ENCODE results near the gene PIK3R2.

Gene PIK3R2

GRCh38 chr19:18194554-18195238 is 41.7 kb downstream of the PIK3R2 start:
- TF ChIP-seq FOXK2 (IDR thresholded peaks at IDR 0.05) (no peak), CTBP1 (IDR thresholded peaks at IDR 0.05; ENCODE audit: borderline replicate concordance) (no peak), PKNOX1 (IDR thresholded peaks at IDR 0.05) (no peak), LEF1 (IDR thresholded peaks at IDR 0.05; ENCODE audit: borderline replicate concordance) (no peak), L3MBTL2 (conservative IDR thresholded peaks at IDR 0.05) (no peak), FOXM1 (IDR thresholded peaks at IDR 0.05; ENCODE audit: borderline replicate concordance) (no peak), SUZ12 (IDR thresholded peaks at IDR 0.05) (no peak), BHLHE40 (IDR thresholded peaks at IDR 0.05; ENCODE audit: borderline replicate concordance) (no peak), HDGF (IDR thresholded peaks at IDR 0.05; ENCODE audit: borderline replicate concordance) (no peak), FOXA1 (IDR thresholded peaks at IDR 0.05) (no peak), TARDBP (IDR thresholded peaks at IDR 0.05) (no peak), NFRKB (IDR thresholded peaks at IDR 0.05) (no peak), ZNF384 (IDR thresholded peaks at IDR 0.05) (no peak)
- peak; percentile 74 for DNase-seq (ENCODE audit: extremely low spot score)
- CTCF ChIA-PET = interaction anchor here (0.6 to 0.9 kb wide), 2 partner anchors 9 to 15 kb away, joined by 3 read pairs; partner anchors contain the start of gene RAB3A
- POLR2A ChIA-PET = interaction anchor here (0.9 to 1.8 kb wide), 4 partner anchors 10 to 131 kb away, joined by 3 to 11 read pairs (median 4); partner anchors contain the start of genes JUND and RAB3A

- CTCF ChIA-PET = no interaction called here
- DNase-seq (ENCODE audit: extremely low spot score) = no peak
- TF ChIP-seq FOXM1 (IDR thresholded peaks at IDR 0.05; ENCODE audit: borderline replicate concordance) (no peak), HDGF (IDR thresholded peaks at IDR 0.05; ENCODE audit: borderline replicate concordance) (no peak), BHLHE40 (IDR thresholded peaks at IDR 0.05; ENCODE audit: borderline replicate concordance) (no peak), LEF1 (IDR thresholded peaks at IDR 0.05; ENCODE audit: borderline replicate concordance) (no peak), TARDBP (IDR thresholded peaks at IDR 0.05) (no peak), CTBP1 (IDR thresholded peaks at IDR 0.05; ENCODE audit: borderline replicate concordance) (no peak), SUZ12 (IDR thresholded peaks at IDR 0.05) (no peak), NFRKB (IDR thresholded peaks at IDR 0.05) (no peak), PKNOX1 (IDR thresholded peaks at IDR 0.05) (no peak), L3MBTL2 (conservative IDR thresholded peaks at IDR 0.05) (no peak), ZNF384 (IDR thresholded peaks at IDR 0.05) (no peak), ARNT (IDR thresholded peaks at IDR 0.05) (no peak)
- POLR2A ChIA-PET = interaction anchor here (1.0 kb wide), 1 partner anchor 8 kb away, joined by 3 read pairs; the partner anchor contains the start of gene RAB3A
Observed at GRCh38 chr19:18196511-18196845, 43.5 kb downstream of the PIK3R2 start.

GRCh38 chr19:18197306-18197705 is 44.3 kb downstream of the PIK3R2 start:
- ChIA-PET POLR2A (no interaction called here), CTCF (no interaction called here)
- no peak for DNase-seq (ENCODE audit: extremely low spot score)
- TF ChIP-seq BHLHE40 (IDR thresholded peaks at IDR 0.05; ENCODE audit: borderline replicate concordance) = no peak
- TF ChIP-seq ELF4 (IDR thresholded peaks at IDR 0.05) = no peak
- TF ChIP-seq HDGF (IDR thresholded peaks at IDR 0.05; ENCODE audit: borderline replicate concordance) = no peak
- TF ChIP-seq FOXK2 (IDR thresholded peaks at IDR 0.05) = no peak
- TF ChIP-seq SUZ12 (IDR thresholded peaks at IDR 0.05) = no peak
- TF ChIP-seq FOXM1 (IDR thresholded peaks at IDR 0.05; ENCODE audit: borderline replicate concordance) = no peak
- TF ChIP-seq ARNT (IDR thresholded peaks at IDR 0.05) = no peak
- no peak for TF ChIP-seq PKNOX1 (IDR thresholded peaks at IDR 0.05)
- TF ChIP-seq ZNF384 (IDR thresholded peaks at IDR 0.05) = no peak
- TF ChIP-seq SP1 (IDR thresholded peaks at IDR 0.05) = no peak
- TF ChIP-seq L3MBTL2 (conservative IDR thresholded peaks at IDR 0.05) = no peak
- TF ChIP-seq FOXA1 (IDR thresholded peaks at IDR 0.05) = no peak
- no peak for TF ChIP-seq NFRKB (IDR thresholded peaks at IDR 0.05)
- TF ChIP-seq LEF1 (IDR thresholded peaks at IDR 0.05; ENCODE audit: borderline replicate concordance) = no peak
- no peak for TF ChIP-seq TARDBP (IDR thresholded peaks at IDR 0.05)
- no peak for TF ChIP-seq CTBP1 (IDR thresholded peaks at IDR 0.05; ENCODE audit: borderline replicate concordance)

- ChIA-PET CTCF (interaction anchor here (1.0 kb wide), 1 partner anchor 30 kb away, joined by 3 read pairs; no protein-coding TSS in a partner anchor), POLR2A (no interaction called here)
- TF ChIP-seq FOXK2 (IDR thresholded peaks at IDR 0.05) (no peak), NFRKB (IDR thresholded peaks at IDR 0.05) (no peak), SP1 (IDR thresholded peaks at IDR 0.05) (no peak), TARDBP (IDR thresholded peaks at IDR 0.05) (no peak), FOXM1 (IDR thresholded peaks at IDR 0.05; ENCODE audit: borderline replicate concordance) (no peak), HDGF (IDR thresholded peaks at IDR 0.05; ENCODE audit: borderline replicate concordance) (no peak), FOXA1 (IDR thresholded peaks at IDR 0.05) (no peak), ARNT (IDR thresholded peaks at IDR 0.05) (no peak), PKNOX1 (IDR thresholded peaks at IDR 0.05) (no peak), SUZ12 (IDR thresholded peaks at IDR 0.05) (no peak), BHLHE40 (IDR thresholded peaks at IDR 0.05; ENCODE audit: borderline replicate concordance) (no peak), LEF1 (IDR thresholded peaks at IDR 0.05; ENCODE audit: borderline replicate concordance) (no peak), L3MBTL2 (conservative IDR thresholded peaks at IDR 0.05) (no peak)
- no peak for DNase-seq (ENCODE audit: extremely low spot score)
Observed at GRCh38 chr19:18197941-18198340, 45.0 kb downstream of the PIK3R2 start.

GRCh38 chr19:18198374-18198773 is 45.4 kb downstream of the PIK3R2 start:
- CTCF ChIA-PET = interaction anchor here (1.0 kb wide), 1 partner anchor 30 kb away, joined by 3 read pairs; no protein-coding TSS in a partner anchor

More at GRCh38 chr19:18198374-18198773, 45.4 kb downstream of the PIK3R2 start:
- POLR2A ChIA-PET = interaction anchor here (1.4 kb wide), 1 partner anchor 131 kb away, joined by 3 read pairs; no protein-coding TSS in a partner anchor
- no peak for DNase-seq (ENCODE audit: extremely low spot score)
- TF ChIP-seq TARDBP (IDR thresholded peaks at IDR 0.05) = no peak
- no peak for TF ChIP-seq ARNT (IDR thresholded peaks at IDR 0.05)
